ENCODE results near the gene GPR62.

GRCh38 chr3:51950899-51951298 is 4.3 kb upstream of the GPR62 start:
- TF ChIP-seq, protein P1, sequence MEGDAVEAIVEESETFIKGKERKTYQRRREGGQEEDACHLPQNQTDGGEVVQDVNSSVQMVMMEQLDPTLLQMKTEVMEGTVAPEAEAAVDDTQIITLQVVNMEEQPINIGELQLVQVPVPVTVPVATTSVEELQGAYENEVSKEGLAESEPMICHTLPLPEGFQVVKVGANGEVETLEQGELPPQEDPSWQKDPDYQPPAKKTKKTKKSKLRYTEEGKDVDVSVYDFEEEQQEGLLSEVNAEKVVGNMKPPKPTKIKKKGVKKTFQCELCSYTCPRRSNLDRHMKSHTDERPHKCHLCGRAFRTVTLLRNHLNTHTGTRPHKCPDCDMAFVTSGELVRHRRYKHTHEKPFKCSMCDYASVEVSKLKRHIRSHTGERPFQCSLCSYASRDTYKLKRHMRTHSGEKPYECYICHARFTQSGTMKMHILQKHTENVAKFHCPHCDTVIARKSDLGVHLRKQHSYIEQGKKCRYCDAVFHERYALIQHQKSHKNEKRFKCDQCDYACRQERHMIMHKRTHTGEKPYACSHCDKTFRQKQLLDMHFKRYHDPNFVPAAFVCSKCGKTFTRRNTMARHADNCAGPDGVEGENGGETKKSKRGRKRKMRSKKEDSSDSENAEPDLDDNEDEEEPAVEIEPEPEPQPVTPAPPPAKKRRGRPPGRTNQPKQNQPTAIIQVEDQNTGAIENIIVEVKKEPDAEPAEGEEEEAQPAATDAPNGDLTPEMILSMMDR (IDR thresholded peaks at IDR 0.05): no peak
- no peak for TF ChIP-seq POLR2A (IDR thresholded peaks at IDR 0.05)
